NCI-H2227 (cell line): ENCODE measurements around the gene CMTR1.
"Not testable (repeated sequence)": the region's sequence is repeated elsewhere in the genome, so short reads cannot be mapped to it uniquely, and the experiment has no call there.

ENCODE experiments used
- DNase-seq: peaks from one replicate; lab custom pipeline; 2025; ENCODE audit not compliant: unreplicated experiment; lab: John Stamatoyannopoulos, UW

Gene CMTR1, protein sequence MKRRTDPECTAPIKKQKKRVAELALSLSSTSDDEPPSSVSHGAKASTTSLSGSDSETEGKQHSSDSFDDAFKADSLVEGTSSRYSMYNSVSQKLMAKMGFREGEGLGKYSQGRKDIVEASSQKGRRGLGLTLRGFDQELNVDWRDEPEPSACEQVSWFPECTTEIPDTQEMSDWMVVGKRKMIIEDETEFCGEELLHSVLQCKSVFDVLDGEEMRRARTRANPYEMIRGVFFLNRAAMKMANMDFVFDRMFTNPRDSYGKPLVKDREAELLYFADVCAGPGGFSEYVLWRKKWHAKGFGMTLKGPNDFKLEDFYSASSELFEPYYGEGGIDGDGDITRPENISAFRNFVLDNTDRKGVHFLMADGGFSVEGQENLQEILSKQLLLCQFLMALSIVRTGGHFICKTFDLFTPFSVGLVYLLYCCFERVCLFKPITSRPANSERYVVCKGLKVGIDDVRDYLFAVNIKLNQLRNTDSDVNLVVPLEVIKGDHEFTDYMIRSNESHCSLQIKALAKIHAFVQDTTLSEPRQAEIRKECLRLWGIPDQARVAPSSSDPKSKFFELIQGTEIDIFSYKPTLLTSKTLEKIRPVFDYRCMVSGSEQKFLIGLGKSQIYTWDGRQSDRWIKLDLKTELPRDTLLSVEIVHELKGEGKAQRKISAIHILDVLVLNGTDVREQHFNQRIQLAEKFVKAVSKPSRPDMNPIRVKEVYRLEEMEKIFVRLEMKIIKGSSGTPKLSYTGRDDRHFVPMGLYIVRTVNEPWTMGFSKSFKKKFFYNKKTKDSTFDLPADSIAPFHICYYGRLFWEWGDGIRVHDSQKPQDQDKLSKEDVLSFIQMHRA

DNA sequence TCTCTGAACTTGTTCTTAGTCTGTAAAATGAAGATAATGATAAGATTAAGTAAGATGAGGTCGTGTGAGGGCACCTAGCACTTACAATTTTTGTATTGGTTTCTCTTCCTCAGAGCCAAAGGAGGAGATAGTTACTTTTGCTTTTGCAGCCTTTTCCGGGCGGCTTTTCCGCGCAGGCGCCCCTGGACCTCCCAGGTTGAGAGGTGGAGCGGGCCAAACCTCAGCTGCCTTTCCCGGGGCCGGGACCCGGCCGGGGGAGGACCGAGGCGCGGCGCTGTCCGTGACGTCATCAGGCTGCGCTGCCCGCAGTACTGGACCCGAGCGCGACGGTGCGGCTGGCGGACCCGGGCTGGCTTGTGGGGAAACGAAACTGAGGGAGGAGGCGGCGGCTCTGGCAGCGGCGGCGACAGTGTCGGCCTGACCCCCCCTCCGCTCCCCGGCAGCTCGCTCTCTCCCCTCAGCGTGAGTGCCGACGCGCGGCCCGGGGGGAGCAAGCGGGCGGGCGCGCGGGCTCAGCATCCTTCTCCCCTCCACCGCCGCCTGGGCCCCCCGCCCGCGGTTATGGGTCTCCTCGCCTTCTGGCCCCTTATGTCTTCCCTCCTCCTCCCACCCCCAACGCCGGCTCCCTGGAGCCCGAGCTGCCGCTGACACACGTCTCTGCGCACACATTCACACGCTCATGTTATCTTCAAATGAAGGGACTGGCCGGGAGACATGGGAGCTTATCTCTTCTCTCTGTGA lies at the start of gene CMTR1:
CMTR1 (plus strand) TSS at position 306 of the 741 bp plus-strand sequence. CDS start 2,409 bp downstream, outside the sequence.
- peak; percentile 93 for DNase-seq

DNA sequence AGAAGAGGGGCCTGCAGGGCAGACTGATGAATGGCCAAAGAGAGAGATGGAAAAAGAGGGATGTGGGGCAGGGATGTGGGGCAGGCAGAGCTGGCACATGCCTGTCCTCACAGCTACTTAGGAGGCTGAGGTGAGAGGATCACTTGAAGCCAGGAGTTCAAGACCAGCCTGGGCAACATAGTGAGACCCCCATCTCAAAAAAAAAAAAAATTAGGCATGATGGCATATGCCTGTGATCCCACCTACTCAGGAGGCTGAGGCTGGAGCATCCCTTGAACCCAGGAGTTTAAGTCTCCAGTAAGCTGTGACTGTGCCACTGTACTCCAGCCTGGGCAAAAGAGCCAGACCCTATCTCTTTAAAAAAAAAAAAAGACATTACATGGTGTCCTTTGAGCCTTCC lies 44.4 kb upstream of the CMTR1 start:
- DNase-seq: no peak

DNA sequence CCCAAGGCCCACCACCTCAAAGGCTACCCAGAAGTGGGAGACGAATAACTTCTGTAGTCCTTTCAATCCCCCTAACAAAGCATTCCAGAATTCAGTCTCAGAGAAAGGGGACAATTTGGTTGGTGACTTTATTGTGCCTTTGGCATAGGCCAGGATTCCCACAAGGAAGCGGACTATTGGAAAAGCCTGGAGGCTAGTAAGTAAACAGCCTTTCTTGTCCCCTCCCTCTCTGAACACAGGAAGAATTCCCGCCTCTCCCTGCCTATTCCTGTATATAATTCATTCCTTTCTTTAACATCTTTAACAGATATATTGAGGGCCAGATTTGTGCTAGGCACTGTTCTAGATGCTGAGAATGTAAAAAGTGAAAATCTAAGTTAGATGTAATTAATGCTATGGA lies 43.2 kb upstream of the CMTR1 start:
- no peak for DNase-seq

DNA sequence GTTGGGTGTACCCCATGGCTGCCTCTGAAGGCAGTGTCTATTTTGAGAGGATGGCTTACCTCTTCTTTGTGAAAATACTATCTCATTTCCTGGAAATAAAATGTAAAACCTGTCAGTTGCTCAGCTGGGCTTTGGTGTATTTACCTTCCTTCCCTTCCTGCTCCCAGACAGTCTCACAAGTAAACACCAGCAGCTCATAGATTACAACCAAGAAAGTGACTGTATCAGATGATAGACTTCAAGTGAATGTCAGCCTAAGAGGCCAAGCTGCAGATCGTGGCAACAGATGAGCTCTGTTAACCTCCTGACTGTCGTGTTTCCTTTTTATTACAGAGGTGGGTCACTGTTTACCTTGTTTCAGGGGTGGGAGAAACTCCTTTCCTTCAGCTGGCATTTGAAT lies 41.9 kb upstream of the CMTR1 start:
- no peak for DNase-seq

DNA sequence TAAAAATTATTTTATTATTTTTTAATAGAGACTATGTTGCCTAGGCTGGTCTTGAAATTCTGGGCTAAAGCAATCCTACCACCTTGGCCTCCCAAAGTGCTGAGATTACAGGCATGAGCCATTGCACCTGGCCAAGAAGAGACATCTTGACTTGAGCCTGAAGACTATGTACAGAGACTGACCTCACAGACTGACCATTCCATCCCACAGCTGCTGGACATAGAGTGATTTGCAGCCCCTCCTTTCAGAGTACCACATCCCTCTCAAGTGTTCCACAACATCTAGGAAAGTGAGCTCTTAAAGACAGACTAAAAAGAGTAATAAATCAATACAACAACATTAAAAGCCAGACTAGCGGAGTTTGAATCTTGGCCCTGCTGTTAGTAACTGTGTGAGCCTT lies 40.2 kb upstream of the CMTR1 start:
- no peak for DNase-seq

DNA sequence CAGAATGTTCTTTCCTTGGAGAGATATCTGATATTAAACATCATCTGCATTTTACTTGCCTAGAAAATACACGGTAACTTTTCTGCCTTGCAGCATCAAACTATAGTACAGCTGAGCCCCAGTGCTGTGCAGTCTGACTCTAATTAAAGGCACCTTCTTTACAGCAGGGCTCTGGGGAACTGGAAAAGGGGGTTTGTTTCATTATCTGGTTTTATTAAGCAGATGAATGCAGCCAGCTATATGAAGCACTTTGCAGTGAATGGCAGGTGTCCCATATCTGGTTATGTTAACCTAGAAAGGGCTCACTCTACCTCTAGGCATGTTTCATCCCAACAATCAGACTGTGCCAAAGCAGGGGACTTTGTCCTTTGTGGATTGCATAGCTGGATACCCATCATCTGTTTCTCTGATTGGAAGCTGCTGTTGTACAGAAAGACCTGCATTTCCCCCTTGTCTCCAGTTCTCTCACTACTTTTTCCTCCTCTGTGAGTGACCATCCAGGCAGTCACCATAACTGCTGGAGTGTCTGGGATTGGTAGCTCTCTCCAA lies 39.6 kb upstream of the CMTR1 start:
- no peak for DNase-seq

DNA sequence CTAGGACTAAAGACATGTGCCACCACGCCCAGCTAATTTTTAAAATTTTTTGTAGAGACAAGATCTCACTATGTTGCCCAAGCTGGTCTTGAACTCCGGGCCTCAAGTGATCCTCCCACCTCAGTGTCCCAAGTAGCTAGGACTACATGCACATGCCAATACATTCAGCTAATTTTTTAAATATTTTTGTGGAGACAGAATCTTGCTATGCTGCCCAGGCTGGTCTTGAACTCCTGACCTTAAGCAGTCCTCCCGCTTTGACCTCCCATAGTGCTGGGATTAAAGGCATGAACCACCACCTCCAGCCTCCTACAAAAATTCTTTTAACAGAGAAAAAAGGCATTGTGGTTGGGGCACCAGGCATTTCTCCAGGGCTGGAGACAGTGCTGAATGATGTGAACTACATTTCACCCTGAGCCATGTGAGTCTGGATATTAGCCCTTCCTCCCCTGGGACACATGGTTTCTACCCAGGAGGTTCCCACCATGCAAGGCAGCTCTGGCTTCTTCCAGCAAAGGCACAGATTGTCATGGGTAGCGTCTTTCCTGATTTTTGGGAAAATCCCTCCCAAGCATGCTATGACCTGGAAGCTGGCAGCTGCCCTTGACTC lies 36.3 kb upstream of the CMTR1 start:
- DNase-seq: no peak

DNA sequence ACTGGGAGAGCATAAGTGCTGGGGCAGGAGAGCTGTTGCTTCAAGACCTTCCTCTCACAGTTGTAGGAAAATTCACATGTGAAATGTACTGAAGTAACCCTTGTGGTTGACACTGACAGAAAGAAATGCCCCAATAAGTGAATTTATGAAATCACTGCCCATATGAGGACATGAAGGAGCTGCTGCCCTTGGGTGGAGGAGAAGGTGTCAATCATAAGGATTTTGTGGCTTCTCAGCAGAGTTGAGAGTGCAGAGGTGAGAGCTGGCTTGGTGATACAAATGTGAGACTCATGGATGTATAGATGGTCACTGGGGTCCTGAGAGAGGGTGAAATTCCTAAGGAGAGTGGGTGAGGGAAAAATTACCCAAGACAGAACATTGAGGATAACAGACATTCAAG lies 33.9 kb upstream of the CMTR1 start:
- DNase-seq: no peak

DNA sequence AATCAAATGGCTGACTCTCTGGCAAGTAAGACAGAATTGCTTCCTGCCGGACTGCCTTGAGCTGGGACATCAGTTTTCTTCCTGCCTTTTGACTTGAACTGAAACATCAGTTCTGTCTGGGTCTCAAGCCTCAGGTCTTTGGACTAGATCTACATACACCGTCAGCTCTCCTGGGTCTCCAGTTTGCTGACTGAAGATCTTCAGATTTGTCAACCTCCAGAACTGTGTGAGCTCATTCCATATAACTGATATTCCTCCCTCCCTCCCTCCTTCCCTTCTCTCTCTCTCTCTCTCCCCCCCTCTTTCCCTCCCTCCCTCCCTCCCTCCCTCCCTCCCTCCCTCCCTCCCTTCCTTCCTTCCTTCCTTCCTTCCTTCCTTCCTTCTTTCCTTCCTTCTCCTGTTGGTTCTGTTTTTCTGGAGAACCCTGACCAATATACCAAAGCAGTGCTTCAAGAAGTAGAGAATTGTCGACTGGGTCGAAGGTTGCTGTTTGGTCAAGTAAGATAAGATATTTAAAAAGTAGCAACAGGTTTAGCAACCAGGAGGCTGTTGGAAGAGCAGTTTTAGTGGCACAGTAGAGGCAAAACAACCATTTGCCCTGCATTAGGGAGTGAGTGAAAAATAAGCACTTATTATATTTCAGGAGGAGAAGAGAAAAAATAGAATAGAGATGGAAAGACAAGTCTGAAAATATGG lies 33.1 kb upstream of the CMTR1 start:
- DNase-seq: no peak

DNA sequence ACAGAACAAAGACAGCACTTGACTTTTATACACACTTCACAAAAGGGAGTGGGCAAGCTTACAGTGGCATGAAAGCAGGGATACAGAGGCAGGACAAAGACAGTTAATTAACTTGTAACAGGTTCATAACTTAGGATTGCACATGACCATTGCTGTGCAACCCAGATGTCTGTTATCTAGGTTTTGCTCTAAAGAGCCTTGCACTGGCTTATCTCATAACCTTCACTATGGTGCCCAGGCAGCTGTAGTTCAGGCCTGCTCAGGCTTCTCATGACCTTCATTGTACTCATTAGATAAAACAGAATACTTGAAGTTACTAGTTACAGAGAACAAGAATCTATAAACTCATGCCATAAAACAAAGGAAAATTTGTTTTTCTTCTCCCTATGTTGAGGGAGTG lies 31.4 kb upstream of the CMTR1 start:
- DNase-seq: not testable (repeated sequence)

DNA sequence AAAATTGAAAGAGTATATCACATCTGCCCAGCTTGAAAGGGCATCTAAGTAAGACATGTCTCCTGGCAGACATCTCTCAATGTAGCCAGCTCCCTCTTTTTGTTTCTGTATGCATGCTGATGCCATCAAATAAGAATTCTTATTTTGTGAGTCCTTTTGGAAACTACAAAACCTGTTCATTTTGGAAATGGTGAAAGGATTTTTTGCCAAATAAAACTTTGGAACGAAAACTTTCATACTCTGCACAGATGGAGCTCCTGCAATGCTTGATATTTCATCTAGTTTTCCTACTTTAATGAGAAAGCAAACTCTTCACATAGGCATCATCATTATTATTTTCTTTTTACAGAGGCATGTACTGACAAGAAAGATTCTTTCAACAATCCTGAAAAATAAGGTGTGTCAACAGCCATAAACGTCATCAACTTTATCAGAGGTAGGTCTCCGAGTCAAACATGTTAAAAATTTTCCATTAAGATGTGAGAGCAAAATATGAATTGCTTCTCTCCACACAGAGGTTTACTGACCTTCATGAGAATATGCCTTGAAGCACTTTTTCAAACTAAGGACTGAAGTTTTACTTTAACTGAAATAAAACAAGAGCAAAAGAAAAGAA lies 26.2 kb upstream of the CMTR1 start:
- DNase-seq: no peak

DNA sequence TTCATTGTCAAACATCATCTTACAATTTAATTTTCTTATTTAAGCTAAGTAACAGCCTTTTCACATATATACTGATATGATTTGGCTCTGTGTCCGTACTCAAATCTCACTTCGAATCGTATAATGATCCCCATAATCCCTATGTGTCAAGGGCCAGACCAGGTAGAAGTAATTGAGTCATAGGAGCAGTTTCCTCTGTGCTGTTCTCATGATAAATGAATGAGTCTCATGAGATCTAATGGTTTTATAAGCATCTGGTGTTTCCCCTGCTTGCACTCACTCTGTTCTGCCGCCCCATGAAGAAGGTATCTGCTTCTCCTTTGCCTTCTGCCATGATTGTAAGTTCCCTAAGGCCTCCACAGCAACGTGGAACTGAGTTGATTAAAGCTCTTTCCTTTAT lies 25.1 kb upstream of the CMTR1 start:
- DNase-seq: no peak

DNA sequence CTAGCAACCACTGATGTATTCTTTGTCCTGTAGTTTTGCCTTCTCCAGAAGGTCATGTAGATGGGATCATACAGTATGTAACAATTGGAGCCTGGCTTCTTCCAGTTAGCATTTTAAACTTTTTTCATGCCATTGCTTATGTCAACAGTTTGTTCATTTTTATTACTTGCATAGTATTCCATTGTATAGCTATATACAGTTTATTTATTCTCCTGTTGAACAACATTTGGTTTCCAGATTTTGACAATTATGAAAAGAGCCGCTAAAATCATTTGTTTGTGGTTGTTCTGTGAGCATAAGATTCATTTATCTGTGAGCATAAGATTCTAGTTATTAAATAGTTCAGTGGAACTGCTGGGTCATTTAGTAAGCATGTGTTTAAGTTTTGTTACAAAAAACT lies 23.5 kb upstream of the CMTR1 start:
- DNase-seq: no peak

DNA sequence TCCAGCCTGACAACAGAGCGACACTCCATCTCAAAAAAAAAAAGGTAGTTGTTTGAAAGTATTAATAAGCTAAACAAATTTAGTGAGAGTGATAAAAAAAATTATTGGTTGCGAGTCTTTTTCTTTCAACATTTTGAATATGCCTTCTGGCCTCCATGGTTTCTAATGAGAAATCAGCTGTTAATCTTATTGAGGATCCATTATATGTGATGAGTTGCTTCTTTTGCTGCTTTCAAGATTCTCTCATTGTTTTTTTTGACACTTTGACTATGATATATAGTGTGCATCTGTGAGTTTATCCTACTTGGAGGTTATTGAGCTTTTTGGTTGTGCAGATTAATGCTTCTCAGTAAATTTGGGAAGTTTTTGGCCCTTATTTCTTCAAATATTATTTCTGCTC lies 15.6 kb upstream of the CMTR1 start:
- no peak for DNase-seq

DNA sequence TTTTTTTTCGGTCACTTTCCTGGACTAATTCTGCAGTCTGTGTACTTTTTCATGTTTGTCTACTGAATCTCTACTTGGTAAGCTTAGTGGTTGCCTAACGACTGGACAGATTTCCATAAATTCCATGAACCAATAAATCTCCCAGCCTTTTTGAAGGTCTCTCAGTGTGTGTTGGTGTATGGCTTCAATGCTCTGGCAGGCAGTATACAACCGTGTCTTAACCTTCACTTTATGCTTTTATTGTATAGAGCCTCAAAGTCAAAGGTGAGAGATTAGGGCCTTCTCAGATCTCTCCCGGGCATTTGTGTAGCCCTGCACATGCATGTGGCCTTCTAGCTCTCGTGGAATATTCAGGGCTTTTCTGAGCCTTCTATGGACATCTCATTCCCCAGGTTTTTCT lies 14.3 kb upstream of the CMTR1 start:
- DNase-seq: no peak

DNA sequence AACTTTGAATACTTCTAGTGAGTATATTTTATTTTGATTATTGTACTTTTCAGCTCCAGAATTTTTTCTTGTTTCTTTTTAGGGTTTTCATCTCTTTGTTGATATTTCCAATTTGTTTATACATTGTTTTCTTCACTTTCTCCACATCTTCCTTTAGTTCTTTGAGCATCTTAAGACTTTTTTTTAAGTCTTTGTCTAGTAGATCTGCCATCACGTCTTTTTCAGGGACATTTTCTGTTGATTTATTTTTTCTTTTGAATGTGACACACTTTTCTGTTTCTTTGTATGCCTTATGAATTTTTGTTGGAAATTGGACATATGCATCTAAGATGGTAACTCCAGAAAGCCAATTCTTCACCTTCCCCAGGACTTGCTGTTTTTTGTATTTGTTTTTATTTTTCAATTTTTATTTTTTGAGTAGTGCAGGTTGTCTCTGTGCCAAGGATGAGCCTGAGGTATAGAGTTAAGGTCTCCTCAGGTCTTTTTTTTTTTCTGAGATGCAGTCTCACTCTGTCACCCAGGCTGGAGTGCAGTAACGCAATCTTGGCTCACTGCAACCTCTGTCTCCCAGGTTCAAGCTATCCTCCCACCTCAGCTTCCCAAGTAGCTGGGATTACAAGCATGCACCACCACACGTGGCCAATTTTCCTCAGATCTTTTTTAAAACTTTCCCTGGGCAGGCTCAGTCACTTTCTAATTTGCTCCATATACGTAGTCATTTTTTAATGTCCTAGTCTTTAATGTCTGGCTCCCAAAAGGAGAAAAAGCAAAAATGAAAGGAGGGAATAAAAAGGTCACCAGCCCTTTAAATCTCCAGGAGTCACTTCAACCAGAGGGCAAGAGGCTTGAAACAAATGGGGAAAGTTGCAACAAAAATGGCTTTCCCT lies 6.7 kb upstream of the CMTR1 start:
- no peak for DNase-seq

DNA sequence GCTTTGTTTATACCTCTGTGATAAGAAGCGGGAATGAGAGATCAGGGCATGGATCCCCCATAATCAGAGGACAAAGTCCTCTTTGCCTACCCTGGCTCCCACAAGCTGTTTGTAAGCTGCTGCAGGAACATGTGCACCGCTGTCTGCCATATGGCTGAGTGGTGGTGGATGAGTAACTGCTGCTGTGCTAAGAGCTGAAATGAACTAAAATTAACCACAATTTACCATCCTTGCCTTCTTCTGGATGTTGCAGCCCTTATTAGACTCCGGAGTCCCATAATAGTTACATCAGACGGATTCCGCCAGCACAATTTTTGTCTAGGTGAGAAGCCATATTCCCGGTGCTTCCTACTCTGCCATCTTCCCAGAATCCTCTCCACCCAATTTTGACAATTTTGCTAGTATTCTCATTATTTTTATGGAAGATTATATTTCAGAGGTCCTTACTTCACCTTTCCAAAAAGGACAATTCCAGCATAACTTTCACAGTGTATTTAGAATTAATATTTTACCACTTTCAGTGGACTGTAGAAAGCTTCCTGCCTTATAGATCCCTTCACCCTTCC lies 6.0 kb upstream of the CMTR1 start:
- no peak for DNase-seq

DNA sequence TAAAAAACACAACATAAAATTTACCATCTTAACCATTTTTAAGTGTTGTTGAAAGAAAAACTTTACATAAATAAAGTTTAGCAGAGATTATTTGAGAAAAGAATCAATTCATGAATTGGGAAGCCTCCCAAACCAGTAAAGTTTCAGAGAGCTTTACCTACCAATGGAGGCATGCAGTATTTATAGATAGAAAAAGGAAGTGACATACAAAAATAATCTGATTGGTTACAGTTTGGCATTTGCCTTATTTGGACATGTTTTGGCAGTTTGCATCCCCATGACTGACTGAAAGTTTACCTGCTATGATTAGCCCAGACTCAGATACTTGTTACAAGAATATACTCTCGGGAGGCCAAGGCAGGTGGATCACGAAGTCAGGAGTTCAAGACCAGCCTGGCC lies 3.7 kb upstream of the CMTR1 start:
- DNase-seq: no peak

DNA sequence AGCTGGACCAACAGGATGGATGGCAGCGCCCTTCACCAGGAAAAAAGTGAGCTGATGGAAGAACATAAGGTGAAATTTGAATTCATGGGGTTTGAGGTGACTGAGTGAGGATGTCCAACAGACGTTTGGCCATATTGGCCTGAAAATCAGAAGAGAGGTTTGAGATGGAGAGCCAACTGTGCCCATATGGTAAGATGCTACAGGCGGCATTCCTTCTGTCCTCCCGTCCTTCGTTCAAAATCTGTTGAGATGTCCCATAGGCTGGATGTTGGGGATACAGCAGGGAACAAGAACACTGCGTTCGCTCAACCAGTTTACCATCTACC lies 468 bp upstream of the CMTR1 start:
- DNase-seq: no peak
